ENCODE data around the gene NFIX. TPM values are rescaled to one million over a fixed set of nuclear protein-coding genes. Genes with fewer than 3 reads are reported as not detected.

NFIX gene
- total and polyA plus RNA-seq, 2 of the 13 experiments (the other 11 are each of a cell fraction or from before 2014, with no cell fraction given), result 3.4 to 5.4 TPM

GRCh38 chr19:13078381-13078780 lies 83.1 kb downstream of the NFIX start:
- CTCF ChIA-PET (ENCODE audit: low intra/inter-chr PET ratio, low total read pairs), result no interaction called here
- H3K9ac ChIP-seq (ENCODE audit: insufficient read depth, low read depth, low read length), result no peak overlapping the region
- no peak for ATAC-seq

More at GRCh38 chr19:13078381-13078780, 83.1 kb downstream of the NFIX start:
- H3K79me2 ChIP-seq (ENCODE audit: insufficient read depth, low read length), result no peaks in the 10 kb centered on the region
- intact Hi-C loops (cut with micrococcal nuclease; ENCODE audit: unreplicated experiment) (no loop called here), in situ Hi-C loops (cut with HindIII; ENCODE audit: extremely low pct_ligation_motif_present, low pct_unique_long_range_greater_than_20kb) (no loop called here)
- FAIRE-seq (no peak), DNase-seq (ENCODE audit: low spot score) (no peak)
- no peaks in the 10 kb centered on the region for H4K20me1 ChIP-seq (ENCODE audit: insufficient read depth, low read length)
- H3K4me3 ChIP-seq (replicated peaks in 1 of 3; ENCODE audit: insufficient read depth in 1 of 3, low read depth in 2 of 3, low read length in 3 of 3), result no peak overlapping the region
- no peaks in the 10 kb centered on the region for H3K27me3 ChIP-seq (ENCODE audit: control insufficient read depth in 1 of 2, insufficient read depth in 2 of 2, low read length in 2 of 2)
- BruUV-seq (replicated peaks), result no TSS peak
- H2AFZ ChIP-seq (ENCODE audit: low read length), result no peak overlapping the region
- no peaks in the 10 kb centered on the region for H3K9me3 ChIP-seq (ENCODE audit: low read length)
- TF ChIP-seq NAIF1 (CRISPR knock-in tag; IDR thresholded peaks at IDR 0.05; ENCODE audit: borderline replicate concordance) (no peak), FOXK2 (IDR thresholded peaks at IDR 0.05) (no peak), ZNF572 (CRISPR knock-in tag; IDR thresholded peaks at IDR 0.05) (no peak), BRCA1 (CRISPR knock-in tag; IDR thresholded peaks at IDR 0.05) (no peak), ZNF431 (CRISPR knock-in tag; IDR thresholded peaks at IDR 0.05; ENCODE audit: borderline replicate concordance, low read depth) (no peak), ZFP36L1 (CRISPR knock-in tag; IDR thresholded peaks at IDR 0.05) (no peak), ZBTB49 (CRISPR knock-in tag; IDR thresholded peaks at IDR 0.05; ENCODE audit: borderline replicate concordance) (no peak), ZNF383 (CRISPR knock-in tag; IDR thresholded peaks at IDR 0.05; ENCODE audit: borderline replicate concordance) (no peak), BORCS8-MEF2B (CRISPR knock-in tag; IDR thresholded peaks at IDR 0.05) (no peak), ZNF589 (CRISPR knock-in tag; conservative IDR thresholded peaks at IDR 0.05) (no peak), HINFP (CRISPR knock-in tag; IDR thresholded peaks at IDR 0.05; ENCODE audit: low read depth) (no peak), CREBL2 (CRISPR knock-in tag; IDR thresholded peaks at IDR 0.05; ENCODE audit: borderline replicate concordance) (no peak), ZMYM3 (CRISPR knock-in tag; IDR thresholded peaks at IDR 0.05) (no peak), MYNN (CRISPR knock-in tag; IDR thresholded peaks at IDR 0.05; ENCODE audit: low read depth) (no peak), NFE2L1 (CRISPR knock-in tag; IDR thresholded peaks at IDR 0.05; ENCODE audit: borderline replicate concordance) (no peak), ZNF678 (CRISPR knock-in tag; IDR thresholded peaks at IDR 0.05) (no peak), KLF12 (CRISPR knock-in tag; IDR thresholded peaks at IDR 0.05; ENCODE audit: borderline replicate concordance) (no peak), HMGA1 (CRISPR knock-in tag; conservative IDR thresholded peaks at IDR 0.05) (no peak)
- POLR2A ChIA-PET, result no interaction called here
- WGBS (ENCODE audit: low lambda C conversion rate), result 96% methylated on average over 5 of the region's 10 CpGs
- peaks cover 18 to 51% of the 10 kb centered on the region in 2 experiments; a peak in 4 of 5 replicates for H3K36me3 ChIP-seq (replicated peaks in 1 of 2; ENCODE audit: control insufficient read depth in 1 of 2, insufficient read depth in 2 of 2, low read length in 2 of 2)
- peaks cover 11% of the 10 kb centered on the region for H3K4me1 ChIP-seq (ENCODE audit: insufficient read depth, low read length)
- H3K27ac ChIP-seq (ENCODE audit: extremely low read length, insufficient read depth, low read length), result no peak overlapping the region
- H3K4me2 ChIP-seq (ENCODE audit: low read depth, low read length), result no peak overlapping the region
